ENCODE measurements around the gene KATNBL1. TPM values are rescaled to one million over a fixed set of nuclear protein-coding genes. Genes with fewer than 3 reads are reported as not detected.

Gene KATNBL1
- total and polyA plus RNA-seq, 2 donors from 2014 or later: 15.6 to 32.2 TPM

GRCh38 chr15:34133511-34133910 is 76.4 kb downstream of the KATNBL1 start:
- no peak for TF ChIP-seq CTCF (IDR thresholded peaks at IDR 0.05; ENCODE audit: borderline replicate concordance, extremely low read depth, insufficient read depth)
- Histone ChIP-seq H3K9me3 (ENCODE audit: control insufficient read depth in 2 of 3, insufficient read depth in 1 of 3, low read length in 3 of 3) (no peaks in the 10 kb centered on the region), H3K4me1 (ENCODE audit: control insufficient read depth in 2 of 3, insufficient read depth in 2 of 3, low read depth in 1 of 3, low read length in 3 of 3) (no peaks in the 10 kb centered on the region), H3K36me3 (ENCODE audit: control insufficient read depth in 2 of 3, insufficient read depth in 3 of 3, low read length in 3 of 3) (peaks cover 0 to 2% (median 0%) of the 10 kb centered on the region in 3 donors), H3K27me3 (ENCODE audit: control insufficient read depth, insufficient read depth, low read length) (no peaks in the 10 kb centered on the region), H3K4me3 (ENCODE audit: low read length in 3 of 3) (no peak overlapping the region), H3K27ac (ENCODE audit: low read depth in 2 of 2, low read length in 2 of 2) (no peak overlapping the region), H3K9ac (ENCODE audit: low read length in 3 of 3) (no peak overlapping the region)
- intact Hi-C loops (cut with DNase I): no loop called here
- DNase-seq (no peak), FAIRE-seq (no peak)

GRCh38 chr15:34132881-34133280 is 77.0 kb downstream of the KATNBL1 start:
- Histone ChIP-seq H3K4me1 (ENCODE audit: control insufficient read depth in 2 of 3, insufficient read depth in 2 of 3, low read depth in 1 of 3, low read length in 3 of 3) (no peaks in the 10 kb centered on the region), H3K9ac (ENCODE audit: low read length in 3 of 3) (no peak overlapping the region), H3K9me3 (ENCODE audit: control insufficient read depth in 2 of 3, insufficient read depth in 1 of 3, low read length in 3 of 3) (no peaks in the 10 kb centered on the region), H3K4me3 (ENCODE audit: low read length in 3 of 3) (no peak overlapping the region), H3K27me3 (ENCODE audit: control insufficient read depth, insufficient read depth, low read length) (no peaks in the 10 kb centered on the region), H3K27ac (ENCODE audit: low read depth in 2 of 2, low read length in 2 of 2) (no peak overlapping the region), H3K36me3 (ENCODE audit: control insufficient read depth in 2 of 3, insufficient read depth in 3 of 3, low read length in 3 of 3) (peaks cover 0 to 2% (median 0%) of the 10 kb centered on the region in 3 donors)
- TF ChIP-seq CTCF (IDR thresholded peaks at IDR 0.05; ENCODE audit: borderline replicate concordance, extremely low read depth, insufficient read depth): no peak
- FAIRE-seq (no peak), DNase-seq (peak in 1 of 5 donors; percentile 3)
- intact Hi-C loops (cut with DNase I): no loop called here

GRCh38 chr15:34128898-34129297 is 81.0 kb downstream of the KATNBL1 start:
- Histone ChIP-seq H3K27me3 (ENCODE audit: control insufficient read depth, insufficient read depth, low read length) (no peaks in the 10 kb centered on the region), H3K4me1 (ENCODE audit: control insufficient read depth in 2 of 3, insufficient read depth in 2 of 3, low read depth in 1 of 3, low read length in 3 of 3) (no peaks in the 10 kb centered on the region), H3K36me3 (ENCODE audit: control insufficient read depth in 2 of 3, insufficient read depth in 3 of 3, low read length in 3 of 3) (no peaks in the 10 kb centered on the region), H3K4me3 (ENCODE audit: low read length in 3 of 3) (no peak overlapping the region), H3K9me3 (ENCODE audit: control insufficient read depth in 2 of 3, insufficient read depth in 1 of 3, low read length in 3 of 3) (no peaks in the 10 kb centered on the region), H3K27ac (ENCODE audit: low read depth in 2 of 2, low read length in 2 of 2) (no peak overlapping the region), H3K9ac (ENCODE audit: low read length in 3 of 3) (no peak overlapping the region)
- intact Hi-C loops (cut with DNase I): no loop called here
- no peak for TF ChIP-seq CTCF (IDR thresholded peaks at IDR 0.05; ENCODE audit: borderline replicate concordance, extremely low read depth, insufficient read depth)
- DNase-seq (no peak), FAIRE-seq (no peak)

GRCh38 chr15:34126522-34126921 is 83.4 kb downstream of the KATNBL1 start:
- H3K27me3 ChIP-seq (ENCODE audit: control insufficient read depth, insufficient read depth, low read length): no peaks in the 10 kb centered on the region
- H3K4me1 ChIP-seq (ENCODE audit: control insufficient read depth in 2 of 3, insufficient read depth in 2 of 3, low read depth in 1 of 3, low read length in 3 of 3): no peaks in the 10 kb centered on the region
- intact Hi-C loops (cut with DNase I): no loop called here
- H3K27ac ChIP-seq (ENCODE audit: low read depth in 2 of 2, low read length in 2 of 2): no peak overlapping the region
- FAIRE-seq (no peak), DNase-seq (peak in 1 of 5 donors; percentile 7)
- H3K4me3 ChIP-seq (ENCODE audit: low read length in 3 of 3): no peak overlapping the region
- H3K36me3 ChIP-seq (ENCODE audit: control insufficient read depth in 2 of 3, insufficient read depth in 3 of 3, low read length in 3 of 3): no peaks in the 10 kb centered on the region
- no peaks in the 10 kb centered on the region for H3K9me3 ChIP-seq (ENCODE audit: control insufficient read depth in 2 of 3, insufficient read depth in 1 of 3, low read length in 3 of 3)
- no peak for TF ChIP-seq CTCF (IDR thresholded peaks at IDR 0.05; ENCODE audit: borderline replicate concordance, extremely low read depth, insufficient read depth)
- H3K9ac ChIP-seq (ENCODE audit: low read length in 3 of 3): no peak overlapping the region
